GM19324 (cell line): ENCODE results near the gene HOXB9.

ENCODE experiments used
- ATAC-seq: cut with Tn5 transposase; IDR thresholded peaks from one replicate; pipeline ENCODE4 v1.9.1; 2021; ENCODE audit warnings: mild to moderate bottlenecking, moderate library complexity; ENCODE audit not compliant: unreplicated experiment, low FRiP score

The HOXB9 gene

GRCh38 chr17:48639982-48640857, 14.1 kb upstream of the HOXB9 start:
- no peak for ATAC-seq

GRCh38 chr17:48639136-48639535, 13.0 kb upstream of the HOXB9 start:
- no peak for ATAC-seq

GRCh38 chr17:48637323-48638260, 11.4 kb upstream of the HOXB9 start:
- ATAC-seq, result no peak

GRCh38 chr17:48636177-48637018, 10.2 kb upstream of the HOXB9 start:
- ATAC-seq, result no peak

- no peak for ATAC-seq
Measured at GRCh38 chr17:48634493-48635208, 8.5 kb upstream of the HOXB9 start.

- ATAC-seq, result no peak
Measured at GRCh38 chr17:48633266-48633677, 7.1 kb upstream of the HOXB9 start.

GRCh38 chr17:48632579-48633265, 6.6 kb upstream of the HOXB9 start:
- no peak for ATAC-seq

- ATAC-seq, result no peak
Measured at GRCh38 chr17:48631693-48632578, 5.8 kb upstream of the HOXB9 start.

GRCh38 chr17:48630925-48631692, 5.0 kb upstream of the HOXB9 start:
- ATAC-seq, result no peak

- no peak for ATAC-seq
Measured at GRCh38 chr17:48630009-48630924, 4.1 kb upstream of the HOXB9 start.

- no peak for ATAC-seq
Measured at GRCh38 chr17:48629411-48629759, 3.2 kb upstream of the HOXB9 start.

- ATAC-seq, result no peak
Measured at GRCh38 chr17:48628649-48629410, 2.7 kb upstream of the HOXB9 start.

- ATAC-seq, result no peak
Measured at GRCh38 chr17:48627623-48628521, 1.7 kb upstream of the HOXB9 start.

GRCh38 chr17:48627118-48627597, 1.0 kb upstream of the HOXB9 start:
- ATAC-seq, result no peak
